Effector CD8-positive, alpha-beta T cell (primary cell): ENCODE data around the gene FNDC5.

Experiments used
- DNase-seq: peaks from one replicate; lab custom pipeline; 2025; lab: John Stamatoyannopoulos, UW

The FNDC5 gene

DNA sequence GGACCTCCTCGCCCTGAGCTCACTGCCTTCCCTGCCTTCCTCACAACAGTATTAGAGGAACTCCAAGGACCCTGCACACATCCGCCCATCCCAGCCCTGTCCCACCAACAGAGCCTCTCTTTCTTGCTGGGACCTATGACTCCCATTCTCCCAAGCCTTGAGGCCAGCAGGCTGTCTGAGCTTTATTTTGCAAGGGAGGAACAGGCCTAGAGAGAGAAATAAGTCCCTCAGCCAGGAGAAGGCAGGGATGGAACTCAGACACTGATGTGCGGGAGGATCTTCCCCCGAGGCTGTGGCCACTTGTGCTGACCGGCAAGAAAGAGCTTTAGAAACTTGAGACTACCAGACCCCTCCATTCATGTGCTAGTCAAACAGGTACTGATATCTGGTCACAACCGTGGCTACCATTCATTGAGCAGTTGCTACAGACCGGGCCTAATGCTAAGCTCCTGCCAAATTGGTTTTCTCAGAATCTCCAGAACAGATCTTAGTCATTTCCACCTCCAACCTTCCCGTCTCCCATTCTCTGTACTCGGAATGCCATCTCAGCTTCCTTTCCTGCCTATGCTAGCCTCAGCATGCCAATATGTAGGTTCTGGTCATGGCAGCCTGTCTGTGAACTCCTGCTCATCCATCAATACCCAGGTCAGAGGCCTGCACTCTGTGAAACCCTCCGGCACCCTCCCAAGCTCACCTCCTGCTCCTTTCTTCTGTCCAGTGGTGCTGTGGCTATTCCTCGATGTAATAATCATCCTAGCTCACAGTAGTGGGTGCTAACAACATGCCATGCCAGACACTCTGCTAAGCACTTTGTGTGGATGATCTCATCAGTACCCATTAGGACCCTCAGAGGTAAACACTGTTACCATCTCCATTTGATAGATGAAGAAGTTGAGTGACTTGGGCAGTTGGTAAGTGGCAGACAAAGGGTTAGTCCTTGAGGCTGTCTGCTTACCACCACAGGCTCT, 26.7 kb upstream of the FNDC5 start:
- no peak for DNase-seq

DNA sequence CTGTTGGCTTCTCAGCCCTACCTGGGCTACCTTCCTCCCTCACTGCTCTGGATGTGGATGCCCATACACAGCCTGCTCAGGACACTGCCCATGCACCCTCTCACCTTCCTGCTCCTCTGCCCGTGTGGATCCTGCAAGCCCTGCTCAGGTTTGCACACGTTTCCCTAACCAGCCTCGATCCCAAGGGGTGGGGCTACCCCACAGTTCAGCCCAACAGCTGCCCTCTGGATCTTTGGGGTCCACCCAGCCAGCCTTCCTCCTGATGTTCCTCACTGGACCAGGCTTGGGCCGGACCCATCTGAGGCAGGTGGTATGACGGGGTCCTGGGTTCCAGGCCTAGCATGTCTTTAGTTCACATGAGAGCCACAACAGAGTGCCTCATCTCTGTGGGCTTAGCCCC, 25.7 kb upstream of the FNDC5 start:
- no peak for DNase-seq

DNA sequence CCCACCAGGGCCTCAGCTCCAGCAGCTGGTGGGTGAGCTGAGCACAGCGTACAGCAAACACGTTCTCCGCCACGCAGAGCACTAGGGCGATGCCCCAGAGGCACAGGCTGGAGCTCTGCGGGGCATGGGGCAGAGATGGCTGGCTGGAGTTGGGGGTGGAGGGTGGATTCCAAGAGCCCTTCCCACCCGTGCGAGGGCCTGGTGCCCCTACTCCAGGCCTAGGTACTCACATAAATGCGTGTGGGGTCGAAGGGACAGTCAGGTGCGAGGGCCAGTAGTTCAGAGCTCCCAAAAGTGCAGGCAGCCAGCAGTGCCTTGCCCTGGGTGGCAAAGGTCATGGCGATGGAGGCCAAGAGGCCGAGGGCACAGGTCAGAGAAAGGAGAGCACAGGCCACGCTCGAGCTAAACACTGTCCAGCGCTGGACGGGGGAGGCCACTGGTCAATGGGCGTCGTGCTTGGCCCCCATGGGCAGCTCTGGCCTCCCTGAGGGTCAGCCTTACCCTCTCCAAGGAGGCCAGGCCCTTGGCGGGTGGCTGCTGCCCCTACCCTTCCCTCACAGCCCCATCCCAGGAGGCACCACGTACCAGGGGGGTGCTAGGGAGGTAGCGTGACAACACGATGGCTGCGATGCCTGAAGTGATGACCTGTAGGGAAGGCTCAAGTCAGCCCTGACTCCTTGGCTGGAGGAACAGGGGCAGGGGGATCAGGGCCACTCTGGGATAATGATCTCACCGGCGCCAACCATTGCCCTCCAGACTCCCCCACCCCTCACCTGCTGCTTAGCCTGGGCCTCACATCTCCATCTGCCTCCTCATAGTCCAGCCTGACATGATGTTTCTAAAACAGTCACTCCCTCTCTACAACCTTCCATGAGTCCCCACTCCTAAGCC, 24.9 kb upstream of the FNDC5 start:
- DNase-seq = no peak

DNA sequence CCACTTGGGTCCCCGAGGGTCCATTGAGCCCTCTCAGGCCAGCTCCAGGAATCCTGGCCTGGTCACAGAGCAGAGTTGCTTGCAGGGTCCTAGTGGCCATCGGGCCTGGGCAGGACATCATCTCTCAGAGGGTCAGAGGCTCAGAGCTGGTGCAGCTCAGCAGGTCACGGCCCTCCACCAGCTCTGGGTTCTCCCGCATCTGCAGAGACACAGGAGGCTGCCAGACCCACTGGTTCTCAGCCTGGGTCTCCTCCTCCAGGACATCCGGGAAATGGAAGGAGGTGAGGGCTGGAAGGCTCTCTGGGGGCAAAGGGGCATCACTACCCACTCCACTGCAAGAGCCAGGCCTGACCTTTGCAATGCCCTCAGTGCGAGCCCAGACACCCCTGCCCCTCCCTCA, 24.0 kb upstream of the FNDC5 start:
- DNase-seq = no peak

DNA sequence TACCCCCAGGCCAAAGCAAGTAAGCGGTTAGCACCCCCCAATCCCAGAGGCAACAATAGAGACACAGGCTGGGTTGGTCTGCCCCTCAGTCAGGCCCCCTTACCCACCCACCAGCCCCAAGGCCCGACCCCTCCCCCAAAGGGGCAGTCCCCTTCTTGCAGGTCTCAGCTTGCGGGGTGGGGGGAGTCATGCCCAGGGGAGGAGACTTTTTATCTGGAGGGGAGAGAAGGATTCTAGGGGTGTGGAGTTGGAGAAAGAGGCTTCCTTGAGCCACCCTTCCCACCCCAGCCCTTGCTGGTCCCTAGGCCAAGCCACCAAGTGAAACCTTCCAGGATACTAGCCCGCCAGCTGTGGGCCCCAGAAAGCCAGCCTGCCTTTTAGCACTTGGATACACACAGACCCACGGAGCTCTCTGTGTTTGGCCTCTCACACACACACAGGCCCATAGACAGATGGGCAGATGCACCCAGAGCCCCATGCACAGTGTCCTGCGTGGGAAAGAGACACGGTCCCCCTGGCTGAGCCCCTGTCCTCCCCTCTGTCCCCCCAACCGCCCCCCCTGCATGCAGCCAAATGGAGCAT, 23.4 kb upstream of the FNDC5 start:
- no peak for DNase-seq

DNA sequence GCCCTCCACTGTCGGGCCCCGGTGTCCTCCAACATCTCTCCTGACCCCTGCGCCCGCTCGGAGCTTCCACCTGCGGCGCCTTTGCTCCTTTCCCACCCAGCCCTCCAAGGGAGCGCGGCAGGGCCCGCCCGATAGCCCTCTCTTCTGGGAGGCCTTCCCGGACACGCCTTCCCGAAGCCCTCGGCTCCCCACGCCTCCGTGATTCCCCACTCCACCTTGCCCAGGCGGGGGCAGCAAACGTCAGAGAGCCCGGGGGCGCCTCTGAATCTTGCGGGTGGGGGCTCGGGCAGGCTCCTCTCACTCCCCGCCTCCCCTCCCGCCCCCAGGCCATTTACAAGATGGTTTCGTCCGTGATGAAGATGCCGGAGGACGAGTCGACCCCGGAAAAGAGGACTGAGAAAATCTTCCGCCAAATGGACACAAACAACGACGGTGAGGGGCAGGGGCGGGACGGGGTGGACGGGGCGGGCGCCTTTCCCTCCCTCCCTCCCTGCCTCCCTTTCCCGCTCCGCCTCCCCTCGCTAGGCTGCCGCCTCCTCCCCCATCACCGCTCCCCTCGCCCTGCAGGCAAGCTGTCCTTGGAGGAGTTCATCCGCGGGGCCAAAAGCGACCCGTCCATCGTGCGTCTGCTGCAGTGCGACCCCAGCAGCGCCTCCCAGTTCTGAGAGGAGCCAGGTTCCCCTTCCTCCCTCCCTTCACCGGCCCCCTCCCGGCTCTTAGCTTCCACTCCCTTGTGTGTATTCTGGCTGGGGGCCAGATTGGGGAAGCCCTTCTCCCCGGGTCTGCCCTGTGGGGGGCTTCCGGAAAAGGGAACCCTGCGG, 22.7 kb upstream of the FNDC5 start:
- DNase-seq = no peak

DNA sequence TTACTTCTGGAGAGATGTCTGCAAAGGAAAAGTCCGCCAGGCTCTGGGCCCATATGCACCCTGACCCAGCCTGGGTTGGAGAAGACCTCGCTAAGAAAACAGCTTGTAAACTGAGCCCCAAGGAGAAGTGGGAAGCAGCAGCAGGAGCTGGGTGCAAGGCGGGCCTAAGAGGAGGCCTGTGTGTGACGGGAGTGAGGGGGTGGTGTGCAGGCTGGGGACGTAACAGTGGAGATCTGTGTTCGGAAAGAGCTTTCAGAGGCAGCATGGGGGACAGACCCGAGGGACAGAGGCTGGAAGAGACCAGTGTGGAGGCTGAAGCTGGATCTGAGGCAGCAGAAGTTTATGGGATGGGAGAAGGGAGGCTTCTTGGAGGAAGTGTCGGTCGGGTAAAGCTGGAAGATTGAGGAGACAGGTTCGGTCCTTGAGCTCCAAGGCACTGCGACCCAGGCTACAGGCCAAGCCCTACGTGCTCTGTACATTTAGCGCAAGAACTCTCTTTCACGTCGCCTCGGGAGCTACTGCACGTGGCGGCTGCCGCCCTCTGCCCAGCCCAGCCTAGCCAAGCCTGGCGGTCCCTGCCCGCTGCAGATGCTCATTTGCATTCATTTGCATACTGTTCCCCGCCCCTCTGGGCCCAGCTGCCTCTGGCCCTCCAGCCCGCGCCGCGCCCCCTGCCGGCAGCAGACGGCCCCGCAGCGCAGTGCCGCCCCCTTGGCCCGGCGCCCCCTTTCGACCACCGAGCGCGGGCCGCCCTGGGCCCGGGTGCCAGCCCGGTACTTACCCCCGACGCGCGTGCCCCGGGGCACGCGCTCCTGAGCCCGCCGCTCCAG, 21.9 kb upstream of the FNDC5 start:
- peak; percentile 12 for DNase-seq

DNA sequence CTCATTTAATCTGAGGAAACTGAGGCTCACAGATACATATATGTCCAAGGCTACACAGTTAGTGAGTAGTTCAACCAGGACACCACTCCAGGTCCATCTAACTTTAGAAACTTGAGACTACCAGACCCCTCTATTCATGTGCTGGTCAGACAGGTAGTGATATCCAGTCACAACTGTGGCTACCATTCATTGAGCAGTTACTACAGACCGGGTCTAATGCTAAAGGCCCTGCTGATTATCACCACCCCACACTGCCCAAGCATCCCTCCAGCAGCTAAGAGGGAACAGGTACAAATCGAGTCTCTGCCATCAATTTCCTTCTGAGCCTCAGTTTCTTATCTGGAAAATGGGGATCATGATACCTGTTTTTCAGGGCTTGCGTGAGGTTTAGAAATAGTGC, 20.9 kb upstream of the FNDC5 start:
- no peak for DNase-seq

DNA sequence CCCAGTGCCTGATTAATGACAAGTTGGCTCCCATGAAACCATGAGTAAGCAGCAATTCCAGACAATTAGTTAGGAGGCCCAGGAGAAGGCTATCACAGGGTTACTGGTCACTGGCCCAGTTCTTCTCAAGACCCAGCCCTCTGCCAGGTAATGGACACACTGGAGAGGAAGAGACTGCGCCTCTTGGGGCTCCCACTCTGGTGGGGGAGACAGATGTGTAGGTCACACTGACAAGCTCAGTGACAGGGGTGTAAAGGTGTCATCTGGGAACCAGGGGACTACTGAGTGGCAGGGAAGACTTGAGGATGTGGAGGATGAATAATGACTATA, 20.5 kb upstream of the FNDC5 start:
- no peak for DNase-seq

DNA sequence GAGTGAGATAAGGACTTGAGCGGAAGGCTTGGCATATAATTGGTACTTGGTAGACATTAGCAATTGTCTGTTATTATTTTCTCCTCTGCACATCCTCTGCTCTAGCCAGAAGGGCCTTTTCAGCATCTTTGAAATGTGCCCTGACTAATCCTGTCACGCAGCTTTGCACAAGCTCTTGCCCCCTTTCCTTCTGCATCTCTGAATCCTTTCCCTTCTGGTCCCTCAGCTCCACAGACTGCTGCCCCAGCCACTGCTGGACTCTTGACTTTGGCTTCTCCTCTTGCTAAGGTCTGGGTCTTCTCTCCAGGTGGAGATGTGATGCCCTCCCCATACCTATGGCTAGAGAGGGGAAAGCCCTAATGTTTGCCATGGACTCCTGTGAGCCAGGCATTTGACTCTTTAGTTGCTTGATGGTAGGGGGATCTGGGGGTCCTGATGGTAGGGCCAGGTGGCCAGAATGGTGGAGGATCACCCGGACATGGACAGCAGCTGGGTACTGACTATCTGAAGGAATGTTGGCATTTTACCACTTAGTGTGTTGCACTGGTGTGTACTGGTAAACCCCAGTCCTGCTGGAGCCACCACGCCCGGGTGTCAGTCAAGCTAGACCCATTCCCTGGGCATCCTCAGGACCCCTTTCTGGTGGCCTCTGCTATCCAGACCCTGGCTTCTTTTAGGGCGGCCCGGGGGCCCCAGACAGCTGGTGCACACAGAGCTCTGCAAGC, 20.0 kb upstream of the FNDC5 start:
- no peak for DNase-seq

DNA sequence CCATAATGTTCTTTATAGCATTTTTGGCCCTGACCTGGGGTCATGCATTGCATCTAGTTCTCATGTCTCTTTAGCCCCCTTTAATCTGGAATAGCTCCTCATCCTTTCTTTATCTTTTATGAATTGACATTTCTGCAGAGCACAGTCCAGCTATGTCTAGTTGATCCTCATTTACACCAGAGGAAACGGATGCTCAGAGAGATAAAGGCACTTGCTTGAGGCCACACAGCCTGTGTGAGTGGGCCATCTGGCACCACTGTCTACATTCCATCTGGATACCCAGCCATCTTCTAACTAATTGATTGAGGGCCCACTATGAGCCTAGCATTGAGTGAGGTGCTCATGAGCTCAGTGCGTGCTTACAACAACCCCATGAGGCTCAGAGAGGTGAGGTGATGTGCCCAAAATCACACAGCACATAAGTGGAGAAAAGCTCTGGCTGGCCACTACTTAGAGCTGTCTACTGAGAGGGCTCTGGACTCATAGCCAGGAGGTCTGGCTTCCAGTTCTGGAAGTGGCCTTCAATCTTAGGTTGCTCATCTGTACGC, 19.1 kb upstream of the FNDC5 start:
- DNase-seq = no peak

DNA sequence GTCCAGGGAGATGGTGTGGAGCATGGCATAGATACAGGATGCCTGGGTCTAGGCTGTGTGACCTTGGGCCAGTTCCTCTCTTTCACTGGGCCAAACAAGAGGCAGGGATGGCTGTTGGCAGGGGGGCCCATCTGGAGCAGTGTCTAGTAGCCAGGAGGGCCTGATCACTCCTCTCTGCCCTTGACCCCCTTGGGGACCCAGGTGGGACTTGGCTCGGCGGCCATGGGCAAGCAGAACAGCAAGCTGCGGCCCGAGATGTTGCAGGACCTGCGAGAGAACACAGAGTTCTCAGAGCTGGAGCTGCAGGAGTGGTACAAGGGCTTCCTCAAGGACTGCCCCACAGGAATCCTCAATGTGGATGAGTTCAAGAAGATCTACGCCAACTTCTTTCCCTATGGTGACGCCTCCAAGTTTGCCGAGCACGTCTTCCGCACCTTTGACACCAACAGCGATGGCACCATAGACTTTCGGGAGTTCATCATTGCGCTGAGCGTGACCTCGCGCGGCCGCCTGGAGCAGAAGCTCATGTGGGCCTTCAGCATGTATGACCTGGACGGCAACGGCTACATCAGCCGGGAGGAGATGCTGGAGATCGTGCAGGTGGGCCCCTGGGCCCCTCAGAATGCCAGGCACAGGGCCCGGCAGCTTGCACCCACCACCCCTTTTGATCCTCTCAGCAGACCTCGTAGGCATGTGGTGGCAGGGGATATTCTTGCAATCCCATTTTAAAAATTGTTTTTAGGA, 18.1 kb upstream of the FNDC5 start:
- DNase-seq = no peak

DNA sequence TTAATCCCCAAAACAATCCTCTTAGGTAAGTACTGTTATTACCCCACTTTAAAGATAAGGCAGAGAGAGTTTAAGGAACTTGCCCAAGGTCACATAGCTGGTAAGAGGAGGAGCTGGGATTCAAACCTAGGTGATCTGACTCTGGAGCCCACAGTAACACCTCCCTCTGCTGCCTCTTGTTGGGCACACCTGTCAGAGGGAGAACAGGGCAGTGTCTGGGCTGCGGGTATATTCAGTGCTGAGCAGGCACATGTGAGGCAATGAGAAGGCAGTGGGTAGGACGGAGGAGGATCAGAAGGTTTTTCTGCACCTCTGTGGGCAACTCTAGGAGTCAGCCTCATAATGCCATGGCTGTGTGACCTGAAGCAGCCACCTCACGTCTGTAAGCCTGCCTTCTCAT, 17.4 kb upstream of the FNDC5 start:
- DNase-seq = no peak

DNA sequence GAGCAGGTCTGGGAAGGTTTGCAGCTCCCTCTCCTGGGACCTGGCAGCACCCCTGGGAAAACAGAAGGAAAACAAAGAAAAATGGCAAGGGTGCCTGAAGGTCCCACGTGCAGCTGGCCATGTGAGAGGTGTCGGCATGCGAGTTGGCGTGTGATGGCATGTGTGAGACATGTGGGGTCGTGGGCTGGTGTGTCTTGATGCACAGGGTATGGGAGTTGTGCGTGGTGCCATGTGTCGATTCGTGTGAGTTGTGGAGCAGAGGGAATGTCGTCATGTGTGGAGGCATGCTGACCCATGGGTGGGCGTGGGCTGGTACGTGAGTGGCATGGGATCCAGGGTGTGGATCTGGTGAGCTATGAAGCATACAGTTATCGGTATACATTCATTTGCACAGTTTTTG, 16.9 kb upstream of the FNDC5 start:
- DNase-seq = no peak

DNA sequence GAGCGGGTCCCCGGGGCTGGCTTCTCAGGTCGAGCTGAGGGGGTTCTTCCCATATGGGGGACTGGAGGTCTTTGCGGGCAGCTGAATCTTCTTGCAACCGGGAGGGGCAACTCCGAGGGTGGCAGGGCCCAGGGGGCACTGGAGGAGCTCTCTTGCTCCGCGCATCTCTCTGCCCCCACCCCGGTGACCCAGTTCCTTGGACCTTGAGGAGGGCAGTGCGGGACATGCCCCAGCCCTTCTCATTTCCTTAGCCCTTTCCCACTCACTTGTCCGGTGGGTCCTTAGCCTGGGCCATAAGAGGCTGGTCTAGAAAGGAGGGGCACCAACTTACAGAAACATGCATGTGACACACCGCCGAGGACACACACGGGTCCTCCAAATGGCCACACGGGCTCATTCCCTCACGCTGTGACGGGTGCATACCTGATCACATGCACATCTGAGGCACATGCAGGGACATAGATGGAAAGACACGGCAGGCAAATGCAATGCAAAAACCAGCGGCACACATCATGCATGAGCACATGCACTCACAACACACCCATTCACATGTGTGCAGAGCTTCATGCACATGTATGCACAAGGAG, 16.2 kb upstream of the FNDC5 start:
- no peak for DNase-seq

DNA sequence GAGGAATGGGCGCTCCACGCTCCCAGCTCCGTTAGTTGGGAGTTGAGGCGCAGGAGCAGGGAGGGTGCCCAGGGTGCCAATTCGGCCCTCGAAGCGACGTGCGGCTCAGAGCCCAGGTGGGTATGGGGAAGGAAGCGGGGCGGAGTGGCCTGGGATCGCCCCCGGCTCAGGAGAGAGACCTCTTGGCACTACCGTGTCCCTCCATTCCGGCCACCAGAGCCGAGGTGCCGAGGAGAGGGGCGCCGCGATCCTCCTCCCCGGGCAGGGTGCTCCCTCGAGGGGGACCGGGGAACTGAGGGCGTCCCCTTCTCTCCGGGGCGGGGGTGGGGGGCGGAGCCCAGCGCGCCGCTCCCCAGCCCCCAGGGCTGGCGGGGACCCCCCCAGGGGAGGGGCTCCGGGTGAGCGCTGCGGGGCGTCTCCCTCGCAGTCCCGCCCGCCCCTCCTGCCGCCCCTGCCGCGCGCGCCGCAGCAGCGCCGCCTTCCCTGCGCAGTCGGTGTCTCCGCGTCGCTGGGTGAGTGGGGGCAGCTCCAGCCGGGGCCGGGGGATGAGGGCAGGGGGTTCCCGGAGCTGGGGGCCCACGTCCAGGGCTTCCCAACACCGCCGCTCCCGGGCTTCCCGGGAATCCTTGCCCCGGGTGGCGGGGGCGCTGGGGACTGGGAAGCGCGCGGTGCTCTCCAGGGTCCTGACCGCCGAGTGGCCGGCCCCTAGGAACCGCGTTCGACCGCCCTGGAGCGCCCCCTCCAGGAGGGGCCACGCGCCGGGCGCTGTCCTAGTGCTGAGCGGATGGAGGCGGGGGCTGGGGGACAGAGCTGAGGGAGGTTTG, 15.5 kb upstream of the FNDC5 start, which contains the start of gene HPCA:
HPCA (plus strand) TSS at position 488 of the 824 bp plus-strand sequence. CDS start 2,408 bp downstream, outside the sequence.
- DNase-seq = no peak

DNA sequence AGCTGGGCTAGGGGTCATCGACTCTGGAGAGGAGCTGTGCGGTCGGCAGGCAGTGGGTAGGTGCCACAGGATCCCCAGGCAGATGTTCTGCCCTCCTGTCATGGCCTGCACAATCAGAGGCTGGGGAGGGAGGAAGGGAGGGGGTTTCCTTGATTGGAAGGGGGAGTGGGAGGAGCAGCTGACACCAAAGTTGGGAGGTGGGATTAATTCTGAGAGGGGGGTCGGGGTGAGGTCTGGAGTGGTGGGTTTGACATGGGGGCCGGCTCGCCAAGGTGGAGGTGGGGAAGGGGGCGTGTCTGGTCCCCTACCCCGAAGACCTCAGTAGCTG, 14.9 kb upstream of the FNDC5 start:
- DNase-seq = no peak

DNA sequence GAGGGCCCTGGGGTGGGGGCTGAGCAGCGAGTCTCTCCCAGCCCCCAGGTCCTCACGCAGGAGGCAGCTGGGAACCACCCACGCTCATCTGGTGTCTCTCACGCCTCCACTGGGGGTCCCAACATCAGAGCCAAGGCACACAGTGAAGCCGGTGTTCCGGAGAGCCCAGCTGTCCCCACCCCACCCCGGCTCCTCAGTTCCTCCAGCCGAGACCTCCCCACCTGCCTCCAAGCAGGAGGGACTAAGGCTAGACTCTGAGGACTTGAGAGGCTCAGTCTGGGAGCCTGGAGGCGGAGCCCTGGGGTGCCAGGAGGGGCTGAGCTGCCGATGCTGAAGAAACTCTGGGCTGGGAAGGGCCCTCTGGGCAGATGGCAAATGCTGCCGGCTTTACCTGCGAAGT, 14.0 kb upstream of the FNDC5 start:
- DNase-seq = no peak
